GM12891 (cell line): ENCODE data around the gene GRAP2.

Experiments
- PAX5 ChIP-seq: IDR thresholded peaks from 2 replicates; pipeline ENCODE4 v1.6.1; 2011; ENCODE audit warnings: low read length, moderate library complexity, mild to moderate bottlenecking; ENCODE audit not compliant: insufficient read depth, severe bottlenecking
- POLR2A ChIP-seq: IDR thresholded peaks from 2 replicates; pipeline ENCODE4 v1.6.1; 2011; ENCODE audit warnings: low read depth, low read length, control low read depth
- POLR2AphosphoS5 ChIP-seq: IDR thresholded peaks from 2 replicates; pipeline ENCODE4 v1.6.1; 2011; ENCODE audit warnings: low read depth, low read length, control low read depth
- POU2F2 ChIP-seq: IDR thresholded peaks from 2 replicates; pipeline ENCODE4 v1.6.1; 2011; ENCODE audit warnings: low read depth, mild to moderate bottlenecking, control low read depth, low read length, moderate library complexity
- SPI1 ChIP-seq: IDR thresholded peaks from 2 replicates; pipeline ENCODE4 v1.6.1; 2011; ENCODE audit warnings: low read depth, low read length, control low read depth
- TAF1 ChIP-seq: IDR thresholded peaks from 2 replicates; pipeline ENCODE4 v1.6.1; 2011; ENCODE audit warnings: low read depth, low read length, control low read depth

GRCh38 chr22:39873965-39874364 lies 26.9 kb upstream of the GRAP2 start:
- TF ChIP-seq POLR2AphosphoS5 (no peak), POLR2A (no peak), SPI1 (no peak), PAX5 (no peak), TAF1 (no peak), POU2F2 (no peak)
